ENCODE results near the gene CAMK1D. TPM values are rescaled to one million over a fixed set of nuclear protein-coding genes. Genes with fewer than 3 reads are reported as not detected.

Gene CAMK1D
- total RNA-seq, 1 donor, result 11.2 TPM

- Histone ChIP-seq H3K9me3 (ENCODE audit: low read depth, low read length) (no peaks in the 10 kb centered on the region), H3K27ac (ENCODE audit: low read depth, low read length) (no peak overlapping the region), H3K4me3 (ENCODE audit: insufficient read depth, low read length) (no peak overlapping the region), H3K4me2 (ENCODE audit: insufficient read depth, low read length) (no peak overlapping the region), H4K20me1 (ENCODE audit: insufficient read depth, low read length) (no peaks in the 10 kb centered on the region), H2AFZ (ENCODE audit: low read length) (no peak overlapping the region), H3K36me3 (ENCODE audit: insufficient read depth, low read length) (no peaks in the 10 kb centered on the region), H3K79me2 (ENCODE audit: insufficient read depth, low read length) (no peaks in the 10 kb centered on the region), H3K27me3 (ENCODE audit: insufficient read depth, low read length) (no peaks in the 10 kb centered on the region), H3K4me1 (ENCODE audit: insufficient read depth, low read length) (no peaks in the 10 kb centered on the region)
- DNase-seq (ENCODE audit: insufficient read length, low spot score, missing footprints), result no peak
- no peak for TF ChIP-seq CTCF (IDR thresholded peaks at IDR 0.05; ENCODE audit: extremely low read depth, low read depth, low read length)
These were observed 280.4 kb downstream of the CAMK1D start for GRCh38 chr10:12629767-12630165.

DNA sequence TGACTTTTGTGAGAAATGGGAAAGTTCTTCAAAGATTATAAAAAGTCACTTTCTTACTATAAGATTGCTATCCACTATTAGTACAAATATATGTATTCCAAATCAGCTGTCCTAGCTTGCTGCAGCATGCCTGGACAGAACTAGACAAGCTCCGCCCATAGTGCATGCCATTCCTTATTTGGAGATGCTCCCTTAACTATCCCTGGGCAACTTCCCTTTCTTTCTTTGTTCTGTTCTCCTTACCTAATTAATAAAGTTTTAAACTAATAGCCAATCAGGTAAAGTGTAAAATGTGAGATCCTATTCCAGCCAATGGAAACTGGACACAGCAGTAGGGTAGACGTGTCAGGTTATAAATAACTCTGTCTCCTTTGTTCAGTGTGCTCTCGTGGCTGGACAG is 281.9 kb downstream of the CAMK1D start:
- no peaks in the 10 kb centered on the region for H3K4me1 ChIP-seq (ENCODE audit: insufficient read depth, low read length)
- no peaks in the 10 kb centered on the region for H3K79me2 ChIP-seq (ENCODE audit: insufficient read depth, low read length)
- H3K9me3 ChIP-seq (ENCODE audit: low read depth, low read length), result no peaks in the 10 kb centered on the region
- no peak overlapping the region for H3K4me3 ChIP-seq (ENCODE audit: insufficient read depth, low read length)
- DNase-seq (ENCODE audit: insufficient read length, low spot score, missing footprints), result no peak
- H3K4me2 ChIP-seq (ENCODE audit: insufficient read depth, low read length), result no peak overlapping the region
- H3K27ac ChIP-seq (ENCODE audit: low read depth, low read length), result no peak overlapping the region
- H3K36me3 ChIP-seq (ENCODE audit: insufficient read depth, low read length), result no peaks in the 10 kb centered on the region
- no peaks in the 10 kb centered on the region for H4K20me1 ChIP-seq (ENCODE audit: insufficient read depth, low read length)
- no peaks in the 10 kb centered on the region for H3K27me3 ChIP-seq (ENCODE audit: insufficient read depth, low read length)
- no peak overlapping the region for H2AFZ ChIP-seq (ENCODE audit: low read length)
- no peak for TF ChIP-seq CTCF (IDR thresholded peaks at IDR 0.05; ENCODE audit: extremely low read depth, low read depth, low read length)

DNA sequence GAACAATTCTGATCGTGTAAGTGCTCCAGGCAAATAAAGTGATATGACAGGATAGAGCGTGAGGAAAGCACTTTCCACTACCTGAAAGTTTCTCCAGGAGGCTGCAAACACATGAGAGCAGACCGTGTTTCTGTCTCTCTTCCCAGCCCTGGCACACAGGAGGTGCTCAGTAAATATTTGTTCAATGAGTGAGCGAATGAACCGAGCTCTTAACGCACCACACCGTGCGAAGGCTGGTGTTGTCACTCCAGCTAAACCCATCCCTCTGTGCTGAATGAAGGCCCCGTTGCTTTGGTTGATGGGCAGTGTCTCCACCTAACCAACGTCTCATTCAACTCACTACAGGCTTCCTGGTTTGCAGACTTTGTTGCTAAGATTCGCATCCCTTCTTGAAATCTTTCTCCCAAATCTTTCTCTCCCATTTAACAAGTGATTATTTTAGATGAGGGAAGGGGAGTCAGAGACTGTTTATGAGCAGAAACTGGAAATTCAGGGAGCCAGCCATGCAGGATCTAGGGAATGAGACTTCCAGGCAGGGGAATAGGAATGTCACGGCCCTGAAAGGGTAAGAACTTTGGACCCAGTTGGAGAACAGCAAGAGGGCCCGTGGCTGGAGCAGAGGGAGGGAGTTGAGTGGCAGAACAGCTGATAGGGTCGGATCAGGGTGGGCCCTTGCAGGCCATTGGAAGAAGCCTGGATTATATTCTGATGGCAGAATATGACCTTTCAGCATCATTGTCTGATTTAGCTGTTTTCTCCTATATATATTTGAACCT is 282.6 kb downstream of the CAMK1D start:
- Histone ChIP-seq H3K79me2 (ENCODE audit: insufficient read depth, low read length) (no peaks in the 10 kb centered on the region), H3K36me3 (ENCODE audit: insufficient read depth, low read length) (no peaks in the 10 kb centered on the region), H3K4me2 (ENCODE audit: insufficient read depth, low read length) (no peak overlapping the region), H3K9me3 (ENCODE audit: low read depth, low read length) (no peaks in the 10 kb centered on the region), H2AFZ (ENCODE audit: low read length) (no peak overlapping the region), H3K4me3 (ENCODE audit: insufficient read depth, low read length) (no peak overlapping the region), H3K4me1 (ENCODE audit: insufficient read depth, low read length) (no peaks in the 10 kb centered on the region), H3K27ac (ENCODE audit: low read depth, low read length) (no peak overlapping the region), H3K27me3 (ENCODE audit: insufficient read depth, low read length) (no peaks in the 10 kb centered on the region), H4K20me1 (ENCODE audit: insufficient read depth, low read length) (no peaks in the 10 kb centered on the region)
- no peak for TF ChIP-seq CTCF (IDR thresholded peaks at IDR 0.05; ENCODE audit: extremely low read depth, low read depth, low read length)
- DNase-seq (ENCODE audit: insufficient read length, low spot score, missing footprints), result no peak

- no peaks in the 10 kb centered on the region for H3K9me3 ChIP-seq (ENCODE audit: low read depth, low read length)
- no peaks in the 10 kb centered on the region for H3K4me1 ChIP-seq (ENCODE audit: insufficient read depth, low read length)
- H4K20me1 ChIP-seq (ENCODE audit: insufficient read depth, low read length), result no peaks in the 10 kb centered on the region
- H3K27ac ChIP-seq (ENCODE audit: low read depth, low read length), result no peak overlapping the region
- no peaks in the 10 kb centered on the region for H3K27me3 ChIP-seq (ENCODE audit: insufficient read depth, low read length)
- no peaks in the 10 kb centered on the region for H3K36me3 ChIP-seq (ENCODE audit: insufficient read depth, low read length)
- TF ChIP-seq CTCF (IDR thresholded peaks at IDR 0.05; ENCODE audit: extremely low read depth, low read depth, low read length), result no peak
- DNase-seq (ENCODE audit: insufficient read length, low spot score, missing footprints), result no peak
- no peak overlapping the region for H3K4me3 ChIP-seq (ENCODE audit: insufficient read depth, low read length)
- H2AFZ ChIP-seq (ENCODE audit: low read length), result no peak overlapping the region
- no peaks in the 10 kb centered on the region for H3K79me2 ChIP-seq (ENCODE audit: insufficient read depth, low read length)
- H3K4me2 ChIP-seq (ENCODE audit: insufficient read depth, low read length), result no peak overlapping the region
These were observed 284.7 kb downstream of the CAMK1D start for GRCh38 chr10:12633776-12634620.

Data from osteoblast (primary cell).